ENCODE results near the gene SMOC2.

SMOC2 gene

GRCh38 chr6:168448243-168448855 is 7.4 kb downstream of the SMOC2 start:
- DNase-seq: no peak

GRCh38 chr6:168450917-168451316 is 9.9 kb downstream of the SMOC2 start:
- DNase-seq: no peak

- DNase-seq: no peak
Observed at GRCh38 chr6:168451805-168452517, 11.0 kb downstream of the SMOC2 start.

- no peak for DNase-seq
Observed at GRCh38 chr6:168452685-168453377, 11.8 kb downstream of the SMOC2 start.

GRCh38 chr6:168455847-168456530 is 15.0 kb downstream of the SMOC2 start:
- no peak for DNase-seq

GRCh38 chr6:168456907-168457652 is 16.1 kb downstream of the SMOC2 start:
- DNase-seq: no peak

- DNase-seq: no peak
Observed at GRCh38 chr6:168457653-168457934, 16.6 kb downstream of the SMOC2 start.

GRCh38 chr6:168458101-168458500 is 17.1 kb downstream of the SMOC2 start:
- DNase-seq: no peak

GRCh38 chr6:168459572-168459971 is 18.6 kb downstream of the SMOC2 start:
- DNase-seq: no peak

GRCh38 chr6:168462289-168462853 is 21.4 kb downstream of the SMOC2 start:
- no peak for DNase-seq

- DNase-seq: no peak
Observed at GRCh38 chr6:168464546-168464945, 23.6 kb downstream of the SMOC2 start.

GRCh38 chr6:168468045-168468444 is 27.1 kb downstream of the SMOC2 start:
- DNase-seq: no peak

GRCh38 chr6:168469521-168469920 is 28.5 kb downstream of the SMOC2 start:
- no peak for DNase-seq

- no peak for DNase-seq
Observed at GRCh38 chr6:168469926-168470325, 28.9 kb downstream of the SMOC2 start.

GRCh38 chr6:168472363-168472762 is 31.4 kb downstream of the SMOC2 start:
- DNase-seq: no peak

- no peak for DNase-seq
Observed at GRCh38 chr6:168473197-168473596, 32.2 kb downstream of the SMOC2 start.

- DNase-seq: no peak
Observed at GRCh38 chr6:168475188-168476013, 34.4 kb downstream of the SMOC2 start.

- no peak for DNase-seq
Observed at GRCh38 chr6:168479421-168479820, 38.4 kb downstream of the SMOC2 start.

- no peak for DNase-seq
Observed at GRCh38 chr6:168480481-168480880, 39.5 kb downstream of the SMOC2 start.

- no peak for DNase-seq
Observed at GRCh38 chr6:168485818-168486217, 44.8 kb downstream of the SMOC2 start.

- no peak for DNase-seq
Observed at GRCh38 chr6:168490757-168491156, 49.8 kb downstream of the SMOC2 start.

GRCh38 chr6:168493976-168494375 is 53.0 kb downstream of the SMOC2 start:
- DNase-seq: no peak

Data from 8988T (cell line).